Suprapubic skin (tissue), 4 donors: ENCODE results near the gene SAP25.

Experiments used
- CTCF ChIP-seq, 2 donors: fragments of 200-600 bp in 1 of 2; fragments of 450-650 bp in 1 of 2; sonication (generic) in 1 of 2; IDR thresholded peaks; one replicate each; pipeline ENCODE4 v1.5.1; 2016 to 2019; ENCODE audit warnings: antibody characterized with exemption in 2 of 2, mild to moderate bottlenecking in 1 of 2, moderate library complexity in 1 of 2
- EP300 ChIP-seq: sonication (generic); formaldehyde crosslinking; IDR thresholded peaks from one replicate; pipeline ENCODE4 v1.6.1; 2017; ENCODE audit warnings: antibody characterized with exemption
- POLR2AphosphoS5 ChIP-seq, 3 donors: sonication (generic); formaldehyde crosslinking; IDR thresholded peaks; one replicate each; pipeline ENCODE4 v1.6.1; 2017; ENCODE audit warnings: antibody characterized with exemption in 3 of 3

DNA sequence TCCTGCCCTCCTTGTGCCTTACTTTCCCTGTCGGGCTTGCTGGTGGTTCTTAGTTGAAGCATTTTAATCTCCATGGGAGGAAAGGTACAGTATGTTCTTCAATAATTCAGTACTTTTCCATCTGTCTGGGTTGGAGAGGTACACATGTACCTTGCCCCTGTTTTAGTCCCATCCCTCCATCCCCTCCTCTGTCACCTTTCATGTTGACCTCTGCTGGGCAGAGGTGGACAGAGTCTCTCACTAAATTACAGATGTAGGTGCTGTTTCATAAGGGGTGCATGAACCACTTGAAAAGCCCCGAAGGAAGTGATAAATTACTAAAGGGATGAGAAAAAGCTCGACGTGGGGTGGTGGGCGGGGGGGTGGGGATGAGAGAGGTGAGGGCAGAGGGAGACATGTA, 29.3 kb downstream of the SAP25 start:
- no peak for TF ChIP-seq CTCF (IDR thresholded peaks at IDR 0.05)
- no peak for TF ChIP-seq POLR2AphosphoS5 (IDR thresholded peaks at IDR 0.05)
- no peak for TF ChIP-seq EP300
